ENCODE results near the gene SASH1.

DNA sequence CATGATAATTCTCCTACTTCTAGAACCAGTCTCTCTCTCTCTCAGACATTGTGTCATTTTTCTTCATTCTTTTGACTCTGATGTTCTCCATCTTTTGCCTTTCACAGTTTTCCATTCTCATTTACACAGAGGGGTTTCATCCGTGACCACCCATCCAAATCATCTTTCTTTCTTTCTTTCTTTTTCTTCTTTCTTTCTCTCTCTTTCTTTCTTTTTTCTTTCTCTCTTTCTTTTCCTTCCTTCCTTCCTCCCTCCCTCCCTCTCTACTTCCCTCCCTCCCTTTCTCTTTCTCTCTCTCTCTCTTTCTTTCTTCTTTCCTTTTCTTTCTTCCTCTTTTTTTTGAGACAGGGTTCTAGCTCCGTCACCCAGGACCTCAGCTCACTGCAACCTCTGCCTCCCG is 19.9 kb upstream of the SASH1 start:
- TF ChIP-seq EP300 (IDR thresholded peaks at IDR 0.05) (no peak), POLR2A (IDR thresholded peaks at IDR 0.05) (no peak)
- TF ChIP-seq, protein P1, sequence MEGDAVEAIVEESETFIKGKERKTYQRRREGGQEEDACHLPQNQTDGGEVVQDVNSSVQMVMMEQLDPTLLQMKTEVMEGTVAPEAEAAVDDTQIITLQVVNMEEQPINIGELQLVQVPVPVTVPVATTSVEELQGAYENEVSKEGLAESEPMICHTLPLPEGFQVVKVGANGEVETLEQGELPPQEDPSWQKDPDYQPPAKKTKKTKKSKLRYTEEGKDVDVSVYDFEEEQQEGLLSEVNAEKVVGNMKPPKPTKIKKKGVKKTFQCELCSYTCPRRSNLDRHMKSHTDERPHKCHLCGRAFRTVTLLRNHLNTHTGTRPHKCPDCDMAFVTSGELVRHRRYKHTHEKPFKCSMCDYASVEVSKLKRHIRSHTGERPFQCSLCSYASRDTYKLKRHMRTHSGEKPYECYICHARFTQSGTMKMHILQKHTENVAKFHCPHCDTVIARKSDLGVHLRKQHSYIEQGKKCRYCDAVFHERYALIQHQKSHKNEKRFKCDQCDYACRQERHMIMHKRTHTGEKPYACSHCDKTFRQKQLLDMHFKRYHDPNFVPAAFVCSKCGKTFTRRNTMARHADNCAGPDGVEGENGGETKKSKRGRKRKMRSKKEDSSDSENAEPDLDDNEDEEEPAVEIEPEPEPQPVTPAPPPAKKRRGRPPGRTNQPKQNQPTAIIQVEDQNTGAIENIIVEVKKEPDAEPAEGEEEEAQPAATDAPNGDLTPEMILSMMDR (IDR thresholded peaks at IDR 0.05), result no peak

Data from tibial nerve (tissue), 4 donors.